Kidney epithelial cell (primary cell): Measurements from ENCODE around the gene PPP2R2C. TPM values are rescaled to one million over a fixed set of nuclear protein-coding genes. Genes with fewer than 3 reads are reported as not detected.

Source experiments
- DNase-seq: peaks from one replicate; pipeline ENCODE4 v3.0.0-alpha.2; 2010; ENCODE audit warnings: low read depth
- H3K27me3 ChIP-seq: 2 replicates; pipeline ENCODE4 v1.6.0; 2011; ENCODE audit warnings: low read length; ENCODE audit not compliant: control insufficient read depth, insufficient read depth
- H3K36me3 ChIP-seq: 2 replicates; pipeline ENCODE4 v1.5.1; 2011; ENCODE audit warnings: low read length; ENCODE audit not compliant: control insufficient read depth, insufficient read depth
- H3K4me3 ChIP-seq: 2 replicates; pipeline ENCODE4 v1.5.1; 2011; ENCODE audit warnings: low read depth, mild to moderate bottlenecking, control low read depth, low read length
- CTCF ChIP-seq: IDR thresholded peaks from 2 replicates; pipeline ENCODE4 v1.5.1; 2011; ENCODE audit warnings: mild to moderate bottlenecking, moderate library complexity, low read length, control low read depth, inconsistent platforms; ENCODE audit not compliant: insufficient read depth, poor library complexity, severe bottlenecking
- total RNA-seq: library from RNA; depleted of rRNA; stranded (reverse); fragments of >200 nt; gene quantifications from 2 replicates; pipeline ENCODE4 v1.2.3, GENCODE V29; 2015

Gene PPP2R2C
- total RNA-seq, 1 donor from 2014 or later: not detected

DNA sequence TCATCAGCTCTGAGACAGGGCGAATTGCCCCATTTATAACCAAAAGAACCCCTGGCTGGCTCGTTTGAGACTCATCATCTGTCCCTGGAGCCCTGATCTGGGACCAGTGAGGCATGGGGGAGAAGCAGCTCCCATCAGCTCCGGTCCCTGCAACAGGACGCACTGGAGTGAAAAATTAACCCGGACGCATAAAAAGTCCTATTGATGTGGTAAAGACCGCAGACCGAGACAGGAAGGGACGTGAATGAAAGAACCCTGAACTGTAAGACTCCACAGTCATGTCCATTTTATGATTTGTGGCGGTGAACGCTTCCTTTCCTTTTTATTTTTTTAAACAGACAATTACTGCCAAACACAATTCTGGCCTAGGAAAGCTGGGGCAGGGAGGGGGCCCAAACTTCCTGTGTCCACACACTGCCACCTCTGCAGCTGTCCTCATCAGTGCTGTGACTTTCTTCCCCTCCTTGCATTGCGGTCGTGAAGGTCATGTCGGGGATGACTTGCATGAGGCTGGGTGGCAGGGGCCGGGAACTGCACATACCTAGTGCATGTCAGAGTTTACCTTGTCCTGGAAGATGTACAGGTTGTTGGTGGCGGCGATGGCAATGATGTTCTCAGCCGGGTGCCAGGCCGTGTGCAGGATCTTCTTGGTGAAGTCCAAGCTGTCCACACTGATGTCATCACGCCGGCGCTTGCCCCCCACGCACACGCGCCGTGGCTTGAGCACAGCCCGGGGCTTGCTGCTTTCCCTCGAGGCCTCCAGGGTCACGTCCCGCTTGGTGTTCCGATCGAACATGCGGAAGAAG lies 149.4 kb downstream of the PPP2R2C start:
- Histone ChIP-seq H3K4me3 (no peak overlapping the region), H3K36me3 (no peaks in the 10 kb centered on the region), H3K27me3 (peaks cover 13% of the 10 kb centered on the region)
- peak; percentile 38 for DNase-seq
- TF ChIP-seq CTCF: no peak

- no peak for TF ChIP-seq CTCF
- no peak overlapping the region for H3K4me3 ChIP-seq
- peaks cover 8% of the 10 kb centered on the region for H3K27me3 ChIP-seq
Observed at GRCh38 chr4:6322067-6322760, 150.2 kb downstream of the PPP2R2C start.

DNA sequence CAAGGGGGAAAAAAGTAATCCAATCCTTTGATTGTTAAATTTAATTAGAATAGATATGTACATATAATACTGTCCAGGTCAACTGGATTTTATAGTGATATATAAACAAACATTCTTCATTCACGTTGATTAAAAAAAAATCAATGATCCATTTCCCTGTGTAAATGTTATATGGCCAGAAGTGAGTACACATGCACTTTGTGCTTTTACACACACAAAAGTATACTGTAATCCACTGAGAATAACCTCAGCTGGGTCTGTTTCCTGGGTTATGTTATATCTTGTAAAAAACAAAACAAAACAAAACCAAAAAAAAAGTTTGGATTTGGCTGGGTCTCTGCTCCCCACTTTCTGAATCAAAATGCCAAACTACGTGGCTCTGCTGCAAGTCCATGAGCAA lies 151.1 kb downstream of the PPP2R2C start:
- H3K36me3 ChIP-seq: no peaks in the 10 kb centered on the region
- TF ChIP-seq CTCF: no peak
- H3K27me3 ChIP-seq: peaks cover 4% of the 10 kb centered on the region
- DNase-seq: no peak
- no peak overlapping the region for H3K4me3 ChIP-seq

More at GRCh38 chr4:6322067-6322760, 150.2 kb downstream of the PPP2R2C start:
- no peak for DNase-seq
- H3K36me3 ChIP-seq: no peaks in the 10 kb centered on the region

DNA sequence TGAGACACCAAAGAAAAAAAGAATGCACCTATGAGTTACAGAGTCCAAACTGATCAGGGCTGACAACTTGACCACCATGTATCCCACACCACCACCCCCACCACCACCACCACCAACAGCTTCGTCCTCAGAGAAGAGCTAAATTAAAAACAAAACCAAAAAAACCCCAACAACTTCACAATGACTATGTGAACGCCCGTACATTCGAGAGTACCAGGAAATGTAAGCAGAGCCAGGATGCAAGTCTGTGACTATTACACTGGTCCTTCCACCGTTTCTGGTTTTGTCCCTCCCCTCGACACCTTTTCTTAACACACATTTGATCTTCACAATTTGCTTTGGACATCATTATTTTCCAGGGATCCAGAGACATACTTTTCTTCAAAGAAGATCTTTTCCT lies 151.8 kb downstream of the PPP2R2C start:
- Histone ChIP-seq H3K36me3 (no peaks in the 10 kb centered on the region), H3K4me3 (no peak overlapping the region), H3K27me3 (peaks cover 3% of the 10 kb centered on the region)
- TF ChIP-seq CTCF: no peak
- DNase-seq: no peak

DNA sequence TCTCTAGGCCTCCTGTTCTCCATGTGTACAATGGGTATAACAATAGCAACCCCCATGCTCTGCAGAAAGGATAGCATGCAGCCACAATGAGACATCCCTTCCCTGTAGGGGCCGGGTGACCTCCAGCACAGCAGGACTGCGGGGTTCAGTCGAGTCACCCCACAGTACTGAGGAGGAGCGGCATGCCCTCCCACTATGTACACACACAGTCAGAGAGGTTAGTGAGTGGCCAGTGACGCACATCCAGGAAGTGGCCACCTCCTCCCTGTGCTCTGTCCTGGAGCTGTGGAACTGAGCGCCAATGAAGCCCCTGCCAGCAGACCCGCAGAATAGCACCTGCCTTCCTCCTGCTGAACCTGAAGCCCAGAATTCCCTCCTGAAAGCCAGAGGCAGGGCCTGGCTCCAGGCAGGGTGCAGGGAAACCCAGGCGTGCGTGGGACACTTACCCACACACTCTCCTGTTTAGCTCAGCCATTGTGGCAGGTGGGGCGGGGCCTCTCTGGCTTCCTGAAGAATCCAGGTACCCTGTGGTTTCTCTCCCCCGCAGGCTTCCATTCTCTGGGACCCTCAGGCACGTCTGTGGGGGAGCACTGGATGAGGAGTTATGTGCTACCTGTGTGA lies 152.8 kb downstream of the PPP2R2C start:
- no peak for DNase-seq
- H3K4me3 ChIP-seq: no peak overlapping the region
- TF ChIP-seq CTCF: no peak

More for the DNA sequence above, 152.8 kb downstream of the PPP2R2C start:
- no peaks in the 10 kb centered on the region for H3K36me3 ChIP-seq
- H3K27me3 ChIP-seq: peaks cover 3% of the 10 kb centered on the region
